Bone marrow (tissue), 2 donors: ENCODE results near the gene IL21.
"Not testable (repeated sequence)": the region's sequence is repeated elsewhere in the genome, so short reads cannot be mapped to it uniquely, and the experiment has no call there.

Experiments used
- DNase-seq, 2 donors: peaks; one replicate each; lab custom pipeline; 2025; lab: John Stamatoyannopoulos, UW

The IL21 gene

DNA sequence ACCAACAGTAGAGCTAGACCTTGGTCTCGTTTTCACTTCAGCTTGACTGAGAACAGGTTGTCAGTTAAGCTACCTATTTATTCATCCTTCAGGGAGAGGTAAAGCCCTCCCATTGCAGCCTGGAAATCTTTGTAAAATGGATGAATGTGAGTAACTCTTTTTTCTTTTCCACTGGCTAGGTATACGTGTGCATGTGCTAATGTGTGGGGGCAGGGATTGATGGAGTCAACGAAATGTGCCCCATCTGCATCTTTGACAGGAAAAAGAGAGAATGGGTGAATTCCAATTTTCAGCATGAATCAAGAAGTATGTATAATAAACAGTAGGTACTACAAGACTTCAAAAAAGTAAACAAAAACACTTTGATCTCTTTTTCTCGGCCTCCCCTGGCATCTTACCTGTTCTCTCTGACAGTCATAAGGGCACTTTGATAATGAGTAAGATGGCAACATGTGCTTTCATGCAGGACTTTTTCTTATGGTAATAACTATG, at the start of gene IL21:
Gene IL21 (minus strand): TSS at position 51 of the 492 bp plus-strand sequence. CDS start 55 bp downstream, outside the sequence.
- no peak for DNase-seq

DNA sequence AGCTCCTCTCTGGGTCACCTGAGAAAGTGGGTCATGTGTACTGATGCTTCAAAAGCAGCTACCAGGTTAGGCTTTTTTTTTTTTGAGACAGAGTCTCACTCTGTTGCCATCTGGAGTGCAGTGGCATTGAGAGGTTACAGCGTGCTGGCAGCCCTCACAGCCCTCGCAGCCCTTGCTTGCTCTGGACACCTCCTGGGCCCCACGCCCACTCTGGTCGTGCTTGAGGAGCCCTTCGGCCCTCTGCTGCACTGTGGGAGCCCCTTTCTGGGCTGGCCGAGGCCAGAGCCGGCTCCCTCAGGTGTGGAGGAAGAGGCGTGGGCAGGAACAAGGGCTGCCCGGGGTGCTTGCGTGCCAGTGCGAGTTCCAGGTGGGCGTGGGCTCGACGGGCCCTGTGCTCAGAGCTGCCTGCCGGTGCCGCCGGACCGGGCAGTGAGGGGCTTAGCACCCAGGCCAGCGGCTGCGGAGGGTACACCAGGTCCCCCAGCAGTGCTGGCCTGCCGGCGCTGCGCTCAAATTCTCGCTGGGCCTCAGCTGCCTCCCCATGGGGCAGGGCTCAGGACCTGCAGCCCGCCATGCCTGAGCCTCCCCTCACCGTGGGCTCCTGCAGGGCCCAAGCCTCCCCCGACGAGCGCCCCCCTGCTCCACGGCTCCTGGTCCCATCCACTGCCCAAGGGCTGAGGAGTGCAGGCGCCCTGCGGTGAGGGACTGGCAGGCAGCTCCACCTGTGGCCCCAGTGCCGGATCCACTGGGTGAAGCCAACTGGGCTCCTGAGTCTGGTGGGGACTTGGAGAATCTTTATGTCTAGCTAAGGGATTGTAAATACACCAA, 49.3 kb upstream of the IL21 start:
- DNase-seq, result no peak

DNA sequence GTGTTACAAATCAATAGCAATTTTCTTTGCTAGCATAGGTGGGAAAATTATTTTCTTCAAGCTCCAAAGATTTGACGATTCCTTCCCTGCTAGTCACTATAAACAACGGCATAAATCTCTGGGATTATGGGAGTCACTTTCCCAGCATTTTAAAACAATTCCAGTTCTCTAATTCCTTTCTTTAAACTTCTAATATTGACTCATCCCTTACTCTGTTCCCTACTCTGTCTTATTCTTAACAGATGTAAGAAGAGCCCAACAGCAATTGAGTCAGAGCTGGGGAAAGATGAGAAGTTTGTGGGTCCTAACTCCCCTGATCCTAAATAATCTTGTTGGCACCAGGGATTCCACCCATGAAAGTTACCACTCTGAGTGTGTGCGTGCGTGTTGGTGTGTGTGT, 47.4 kb upstream of the IL21 start:
- DNase-seq, result no peak

DNA sequence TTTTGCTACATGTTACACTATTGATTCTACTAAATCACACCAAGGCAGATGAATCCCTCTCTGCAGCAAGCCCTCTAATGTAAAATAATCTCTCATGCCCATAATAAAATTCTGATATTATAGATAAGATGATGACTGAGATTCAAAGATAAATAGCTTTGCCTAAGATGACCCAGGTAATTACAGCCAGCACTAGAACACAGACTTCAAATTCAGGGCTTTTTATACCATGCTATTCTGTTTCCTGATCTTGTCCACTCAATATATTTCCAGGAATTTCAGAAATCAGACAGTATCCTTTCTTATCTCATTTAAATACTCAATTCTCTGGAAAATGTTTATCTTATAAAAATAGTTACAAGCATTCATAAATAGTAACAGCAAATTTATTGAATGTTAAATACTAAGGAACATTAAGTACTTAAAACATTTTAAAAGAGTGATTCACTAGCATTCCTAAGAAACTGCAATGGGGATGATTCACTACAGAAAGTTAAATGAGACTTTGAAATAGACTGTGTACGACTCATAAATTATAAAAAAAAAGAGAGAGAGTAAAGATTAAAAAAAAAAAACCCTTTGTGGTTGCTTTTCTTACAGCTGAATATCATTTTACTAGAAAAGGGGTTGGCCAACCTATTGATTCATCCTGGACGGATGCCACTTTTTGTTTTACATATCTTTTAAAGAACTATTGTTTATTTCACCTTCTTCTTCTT, 45.8 kb upstream of the IL21 start:
- DNase-seq, result no peak

DNA sequence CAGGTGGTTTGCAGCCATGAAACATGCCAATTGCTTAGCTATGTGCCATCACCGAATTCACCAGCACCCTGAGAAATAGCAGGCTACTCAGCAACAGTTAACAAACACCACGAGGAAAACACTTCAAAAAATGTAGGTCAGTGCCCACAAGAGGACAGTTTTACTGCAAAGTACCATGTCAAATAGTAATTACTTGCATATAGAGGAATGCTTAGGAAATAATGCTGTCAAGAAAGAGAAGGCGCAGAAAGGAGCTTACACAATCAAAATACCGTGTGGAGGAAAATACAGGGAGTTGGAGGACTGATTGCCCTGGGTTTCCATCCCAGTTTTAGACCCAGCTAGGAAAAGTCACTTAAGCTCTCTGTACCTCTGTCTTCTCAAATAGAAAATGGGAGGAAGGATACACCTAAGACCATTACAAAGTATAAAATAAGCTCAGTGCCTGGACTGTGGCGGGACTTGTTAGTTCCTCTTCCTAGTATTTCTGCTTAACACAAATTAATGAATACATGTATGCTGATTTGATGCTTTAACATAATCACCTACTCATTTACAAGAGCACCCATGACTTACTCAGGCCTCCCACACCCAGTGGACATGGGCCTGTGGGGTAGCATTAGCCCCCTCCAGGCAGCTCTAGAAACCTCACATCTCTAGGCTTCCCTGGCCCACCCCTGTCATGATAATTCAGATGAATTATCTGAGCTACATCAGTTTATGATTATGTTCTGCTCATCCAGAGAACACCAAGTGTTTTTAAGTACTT, 44.5 kb upstream of the IL21 start:
- DNase-seq, result no peak

DNA sequence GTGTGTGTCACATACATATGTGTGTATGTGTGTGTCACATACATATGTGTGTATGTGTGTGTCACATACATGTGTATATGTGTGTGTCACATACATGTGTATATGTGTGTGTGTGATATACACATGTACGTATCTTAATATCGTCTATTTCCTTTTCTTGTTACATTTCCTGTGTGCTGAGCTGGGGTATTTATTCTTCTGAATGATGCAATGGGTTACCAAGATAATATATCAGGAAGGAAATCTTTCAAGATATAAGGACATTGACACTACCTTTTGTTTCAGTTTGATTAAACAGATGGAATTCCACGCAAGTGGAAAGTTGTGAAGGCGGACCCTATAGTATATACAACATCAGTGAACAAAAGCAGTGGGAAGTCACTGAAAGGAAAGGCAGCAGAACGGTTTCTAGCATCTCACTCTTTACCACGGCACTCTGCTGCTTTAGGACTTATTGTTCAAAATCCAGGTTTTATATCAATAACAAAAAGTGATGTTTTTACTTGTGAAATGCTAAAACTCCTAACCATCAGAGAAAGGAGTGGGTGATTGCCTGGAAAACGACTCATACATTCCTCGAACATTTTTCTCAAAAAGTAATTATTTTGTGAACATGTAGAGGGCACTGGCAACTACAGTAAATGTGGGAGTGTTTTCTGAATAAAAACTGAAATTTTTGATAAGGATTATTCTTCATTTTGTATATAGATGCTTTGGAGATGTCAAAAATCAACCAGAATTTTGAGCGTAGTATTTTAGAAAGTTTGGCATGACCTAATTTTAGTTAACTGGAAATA, 43.1 kb upstream of the IL21 start:
- no peak for DNase-seq

DNA sequence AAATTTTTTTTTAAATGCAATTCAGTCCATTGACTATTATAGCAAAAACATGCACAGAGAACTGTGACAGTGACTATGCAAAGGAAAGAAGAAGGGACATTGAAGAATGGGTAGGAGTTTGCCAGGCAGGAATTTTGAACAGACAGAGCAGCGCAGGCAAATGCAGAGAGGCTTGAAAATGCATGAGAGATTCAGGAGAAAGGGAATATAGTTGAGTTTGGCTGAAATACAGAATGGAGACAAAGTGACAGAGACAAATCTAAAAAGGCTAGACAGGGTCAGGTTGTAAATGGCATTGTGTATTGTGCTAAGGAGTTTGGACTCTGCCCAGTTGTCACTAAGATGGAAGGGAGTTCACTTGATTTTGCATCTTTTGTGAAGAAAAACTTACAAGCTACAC, 42.4 kb upstream of the IL21 start:
- no peak for DNase-seq

DNA sequence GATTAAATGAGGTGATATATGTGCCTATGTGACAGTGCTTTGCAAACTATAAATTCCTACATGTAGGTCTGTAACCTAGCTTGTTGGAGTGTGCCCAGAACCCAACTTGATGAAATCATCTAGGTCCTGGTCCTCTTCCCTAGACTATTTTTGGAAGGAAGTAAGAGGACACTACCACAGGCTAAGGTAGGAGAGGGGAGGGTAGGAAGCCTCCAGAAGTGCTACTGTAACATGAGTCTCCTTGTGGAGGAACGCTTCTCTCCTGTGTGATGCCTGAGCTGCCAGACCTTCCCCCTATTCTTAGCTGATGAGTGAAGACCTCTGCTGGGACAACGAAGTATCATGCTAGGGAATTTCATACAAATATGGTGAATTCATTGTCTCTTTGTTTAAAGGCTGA, 41.8 kb upstream of the IL21 start:
- no peak for DNase-seq

DNA sequence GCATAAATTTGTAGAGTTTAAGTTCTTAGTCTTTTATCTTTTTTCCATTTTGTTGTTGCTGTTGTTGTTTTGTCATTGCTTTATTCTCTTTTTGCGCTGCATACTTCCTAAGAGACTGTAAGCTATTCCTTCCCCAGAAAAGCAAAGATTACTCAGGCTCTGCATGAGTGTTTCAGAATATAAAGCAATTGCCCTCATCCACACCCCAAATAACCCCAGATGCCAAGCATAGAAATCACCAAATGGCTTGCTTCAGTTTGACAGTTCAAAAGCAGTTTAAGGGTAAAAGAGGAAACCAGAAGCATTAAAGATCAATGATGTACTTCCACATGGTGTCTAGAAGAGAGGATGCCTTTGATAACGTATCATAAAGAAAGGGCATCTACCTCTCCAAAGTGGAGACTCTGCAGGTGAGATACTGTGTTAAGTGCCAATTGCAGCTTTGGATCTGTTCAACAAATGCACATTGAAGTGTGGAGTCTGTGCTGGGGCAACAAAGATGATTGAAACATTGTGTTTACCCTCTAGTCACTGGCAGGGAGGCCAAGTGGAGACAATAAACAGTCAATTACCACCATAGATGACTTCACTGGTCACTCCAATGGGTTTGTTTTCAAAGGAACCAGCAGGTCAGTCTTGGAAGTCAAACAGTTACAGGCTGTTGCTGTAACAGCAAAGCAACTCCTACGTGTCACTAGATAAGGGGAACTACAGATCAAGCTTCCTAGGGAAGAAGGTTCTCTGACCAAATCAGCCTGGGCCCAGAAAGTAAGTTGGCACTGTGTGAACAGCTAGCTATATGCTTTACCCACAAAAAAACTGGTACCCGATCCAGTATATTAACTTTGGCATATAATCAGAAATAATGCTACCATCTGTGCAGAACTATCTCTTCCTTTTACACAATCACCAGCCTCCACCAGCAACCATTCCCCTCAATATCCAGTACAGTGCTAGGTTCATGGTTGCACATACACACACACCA, 40.6 kb upstream of the IL21 start:
- no peak for DNase-seq

DNA sequence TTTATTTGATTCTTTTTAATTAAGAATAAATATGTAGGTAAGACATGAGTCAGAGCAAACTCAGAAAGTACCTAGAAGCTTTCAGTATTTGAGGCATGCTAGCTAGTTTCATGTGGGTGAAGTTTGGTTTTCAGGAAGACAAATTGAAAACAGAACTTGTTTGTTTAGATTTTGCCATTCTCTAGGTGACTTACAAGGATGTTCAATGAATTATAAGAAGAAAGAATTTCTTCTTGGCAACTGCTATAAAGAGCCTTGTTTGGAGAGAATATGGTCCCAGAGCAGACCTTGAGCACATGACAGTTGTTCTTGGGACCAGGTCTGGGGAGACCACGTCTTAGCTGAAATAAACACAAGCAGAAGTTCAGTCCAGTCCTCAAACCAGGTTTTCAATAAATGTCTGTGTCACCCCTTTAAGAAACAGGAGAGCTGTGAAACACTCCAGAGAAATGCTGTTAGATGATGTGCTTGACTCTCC, 38.0 kb upstream of the IL21 start:
- no peak for DNase-seq

DNA sequence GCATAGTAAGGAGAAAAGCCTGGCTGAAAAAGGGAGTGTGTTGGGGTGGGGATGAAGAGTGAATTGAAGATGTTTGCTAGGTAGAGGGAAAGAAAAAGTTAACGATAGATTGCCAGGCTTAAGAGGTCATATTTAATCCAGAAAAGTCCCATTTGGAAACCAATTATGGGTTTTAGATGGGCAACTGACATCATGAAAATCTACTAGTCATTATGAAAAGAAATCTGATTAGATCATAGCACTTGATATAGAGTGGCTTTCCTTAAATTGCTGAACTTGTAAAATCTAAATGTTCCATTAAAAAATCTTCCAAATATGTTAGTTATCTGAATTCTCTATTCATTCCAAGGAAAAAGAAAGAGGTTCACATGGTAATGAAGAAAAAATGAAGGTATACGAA, 37.5 kb upstream of the IL21 start:
- DNase-seq, result no peak

DNA sequence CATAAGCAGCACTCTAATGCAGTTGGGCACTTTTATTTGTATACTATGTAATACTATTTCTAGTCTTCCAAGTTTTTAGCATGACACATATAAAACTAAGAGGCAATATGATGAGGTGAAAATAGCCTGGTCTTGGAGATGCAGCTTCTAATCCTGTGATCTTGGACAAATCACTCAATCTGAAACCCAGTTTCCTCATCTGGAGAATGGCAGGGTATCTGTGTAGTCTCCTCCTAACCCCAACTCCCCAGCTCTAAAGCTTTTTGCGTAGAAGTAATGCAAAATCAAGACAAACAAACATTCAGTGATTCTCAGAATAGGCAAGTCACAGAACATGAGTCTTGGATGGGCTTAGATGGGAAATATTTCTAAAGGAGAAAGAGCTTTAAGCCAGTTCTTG, 36.7 kb upstream of the IL21 start:
- DNase-seq, result no peak

DNA sequence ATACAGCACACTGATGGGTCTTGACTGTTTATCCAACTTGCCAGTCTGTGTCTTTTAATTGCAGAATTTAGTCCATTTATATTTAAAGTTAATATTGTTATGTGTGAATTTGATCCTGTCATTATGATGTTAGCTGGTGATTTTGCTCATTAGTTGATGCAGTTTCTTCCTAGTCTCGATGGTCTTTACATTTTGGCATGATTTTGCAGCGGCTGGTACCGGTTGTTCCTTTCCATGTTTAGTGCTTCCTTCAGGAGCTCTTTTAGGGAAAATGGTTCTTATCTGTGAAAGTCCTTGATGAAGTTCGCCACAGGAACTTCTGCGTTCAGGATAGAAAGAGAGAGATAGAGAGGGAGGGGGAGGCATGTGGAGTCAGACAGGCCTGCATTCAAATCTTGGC, 35.7 kb upstream of the IL21 start:
- not testable (repeated sequence) for DNase-seq

DNA sequence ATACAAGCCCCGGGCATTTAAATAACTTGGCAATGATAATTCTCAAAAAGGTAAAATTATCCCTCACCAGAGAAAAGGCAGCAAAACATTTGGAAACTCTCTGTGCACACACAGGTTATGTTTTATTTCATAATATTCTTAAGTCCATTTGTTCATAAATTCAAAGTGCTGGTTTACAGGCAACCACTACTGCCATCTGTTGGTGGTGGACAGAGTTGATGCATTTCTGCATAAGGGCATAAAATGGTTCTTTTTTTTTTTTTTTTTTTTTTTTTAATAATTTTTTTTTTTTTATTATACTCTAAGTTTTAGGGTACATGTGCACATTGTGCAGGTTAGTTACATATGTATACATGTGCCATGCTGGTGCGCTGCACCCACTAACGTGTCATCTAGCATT, 31.5 kb upstream of the IL21 start:
- no peak for DNase-seq

DNA sequence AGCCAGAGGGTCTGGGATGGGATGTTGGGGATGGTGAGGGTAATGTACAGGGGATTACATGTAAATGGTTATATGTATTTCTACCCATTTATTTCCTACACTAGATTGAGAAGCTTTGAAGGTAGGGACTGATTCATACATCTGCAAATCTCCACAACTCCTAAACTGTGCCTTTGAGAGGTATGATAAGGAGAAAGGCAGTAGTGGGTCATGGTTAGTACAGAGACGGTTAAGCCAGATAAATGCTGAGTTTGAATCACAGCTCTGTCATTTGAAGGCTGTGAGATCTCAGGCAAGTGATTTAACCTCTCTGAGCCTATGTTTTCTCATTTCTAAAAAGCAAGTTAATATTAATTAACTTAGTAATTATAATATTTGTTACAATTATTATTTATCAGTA, 29.3 kb upstream of the IL21 start:
- no peak for DNase-seq

DNA sequence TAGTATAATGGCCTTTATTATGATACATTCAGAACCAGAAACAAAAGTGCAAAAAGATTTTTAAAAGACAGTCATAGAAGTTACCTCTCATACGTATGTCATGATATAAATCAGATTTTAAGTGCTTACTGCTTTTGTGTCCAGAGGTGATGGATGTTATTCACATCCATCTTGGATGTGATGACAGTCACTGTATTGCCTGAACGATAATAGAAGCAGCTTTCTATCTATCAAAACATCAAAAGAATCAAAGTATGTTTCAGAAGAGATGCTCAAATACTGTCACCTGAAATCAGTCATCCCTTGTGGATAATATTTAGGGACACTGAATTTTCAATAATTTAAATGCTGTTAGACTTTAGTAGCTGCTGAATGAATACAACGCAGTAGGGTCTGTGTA, 26.8 kb upstream of the IL21 start:
- no peak for DNase-seq

DNA sequence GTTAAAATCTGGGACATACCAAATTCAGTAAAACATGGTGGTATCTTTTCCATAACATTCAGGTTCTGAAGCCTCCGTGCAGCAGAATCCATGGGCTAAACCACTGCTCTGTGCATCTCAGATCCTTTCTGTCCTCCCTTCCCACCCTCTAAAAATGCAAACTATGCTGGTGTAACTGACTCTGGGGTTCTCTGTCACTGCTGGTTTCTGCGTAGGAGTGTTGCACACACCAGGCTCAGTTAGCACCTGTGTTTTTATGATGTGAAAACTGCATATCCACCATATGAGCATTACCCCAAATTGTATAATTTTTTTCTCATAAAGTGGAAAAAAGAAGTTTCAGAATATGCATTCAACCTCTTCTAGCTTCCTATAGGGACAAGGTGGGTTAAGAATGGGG, 22.4 kb upstream of the IL21 start:
- DNase-seq, result no peak

DNA sequence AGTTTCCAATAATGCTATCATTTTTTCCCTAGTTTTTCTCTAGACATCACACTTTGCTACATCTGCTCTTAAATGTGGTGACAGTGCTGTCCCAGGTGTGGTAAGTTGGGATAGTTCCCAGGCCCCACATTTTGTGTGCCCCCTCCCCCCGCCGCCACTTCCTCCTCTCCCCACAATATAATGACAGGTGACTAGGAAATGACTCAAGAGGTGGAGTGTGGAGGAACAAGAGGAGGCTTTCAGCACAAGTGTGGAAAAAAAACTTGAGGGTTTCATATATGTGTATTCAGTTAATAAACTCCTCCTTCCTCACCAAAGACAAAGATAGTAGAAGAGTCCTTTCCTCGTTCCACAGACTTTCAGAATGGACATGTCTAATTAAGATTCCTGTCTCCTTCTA, 18.3 kb upstream of the IL21 start:
- DNase-seq, result no peak

DNA sequence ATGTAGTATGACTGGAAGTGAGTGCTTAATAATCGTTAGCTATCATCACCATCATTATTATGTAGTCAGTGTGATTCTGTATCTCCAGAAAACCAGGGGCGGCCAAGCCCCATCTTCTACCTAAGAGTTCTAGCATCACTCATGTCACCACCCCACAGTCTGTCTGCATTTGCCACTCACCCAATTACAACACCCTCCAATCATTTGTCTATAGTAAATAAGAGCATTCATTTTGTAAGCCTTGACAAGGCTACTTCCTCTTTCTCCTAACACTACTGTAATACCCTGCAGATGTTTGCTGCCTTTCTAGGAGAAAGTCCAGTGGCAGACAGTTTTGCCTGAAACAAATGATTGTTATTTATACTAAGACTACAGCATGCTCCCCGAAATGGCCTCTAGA, 15.8 kb upstream of the IL21 start:
- DNase-seq, result no peak

DNA sequence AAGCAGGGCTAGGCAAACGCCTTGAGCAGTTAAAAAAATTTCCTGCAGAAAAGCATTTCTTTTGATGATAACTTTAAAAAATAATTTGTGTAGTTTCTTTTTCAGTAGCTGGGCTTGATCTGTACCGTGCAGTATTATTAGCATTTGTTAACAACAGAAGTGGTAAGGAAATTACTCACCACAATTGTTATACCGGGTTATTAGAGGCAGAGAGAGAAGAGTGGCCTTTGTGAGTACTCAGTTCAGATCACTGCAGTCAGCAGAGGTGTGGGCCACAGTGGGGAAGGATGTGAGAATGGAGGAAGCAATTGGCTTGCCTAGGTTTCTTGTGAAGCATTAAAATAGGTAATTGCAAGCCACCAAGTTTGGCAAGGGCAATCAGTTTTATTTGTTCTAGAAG, 14.3 kb upstream of the IL21 start:
- no peak for DNase-seq
